ENCODE measurements around the gene MRPS33.

MRPS33 gene

GRCh38 chr7:140981951-140982350 is 32.8 kb downstream of the MRPS33 start:
- in situ Hi-C loops (cut with MboI; ENCODE audit: low pct_unique_long_range_greater_than_20kb, low sequenced_read_pairs, unreplicated experiment), result loop anchor here (25.0 kb wide), 1 partner anchor 470 kb away; no protein-coding TSS in a partner anchor
- no peak for DNase-seq (ENCODE audit: low spot score)
- TF ChIP-seq, protein P1, sequence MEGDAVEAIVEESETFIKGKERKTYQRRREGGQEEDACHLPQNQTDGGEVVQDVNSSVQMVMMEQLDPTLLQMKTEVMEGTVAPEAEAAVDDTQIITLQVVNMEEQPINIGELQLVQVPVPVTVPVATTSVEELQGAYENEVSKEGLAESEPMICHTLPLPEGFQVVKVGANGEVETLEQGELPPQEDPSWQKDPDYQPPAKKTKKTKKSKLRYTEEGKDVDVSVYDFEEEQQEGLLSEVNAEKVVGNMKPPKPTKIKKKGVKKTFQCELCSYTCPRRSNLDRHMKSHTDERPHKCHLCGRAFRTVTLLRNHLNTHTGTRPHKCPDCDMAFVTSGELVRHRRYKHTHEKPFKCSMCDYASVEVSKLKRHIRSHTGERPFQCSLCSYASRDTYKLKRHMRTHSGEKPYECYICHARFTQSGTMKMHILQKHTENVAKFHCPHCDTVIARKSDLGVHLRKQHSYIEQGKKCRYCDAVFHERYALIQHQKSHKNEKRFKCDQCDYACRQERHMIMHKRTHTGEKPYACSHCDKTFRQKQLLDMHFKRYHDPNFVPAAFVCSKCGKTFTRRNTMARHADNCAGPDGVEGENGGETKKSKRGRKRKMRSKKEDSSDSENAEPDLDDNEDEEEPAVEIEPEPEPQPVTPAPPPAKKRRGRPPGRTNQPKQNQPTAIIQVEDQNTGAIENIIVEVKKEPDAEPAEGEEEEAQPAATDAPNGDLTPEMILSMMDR (IDR thresholded peaks at IDR 0.05; ENCODE audit: extremely low read depth, insufficient read depth, missing control alignments), result no peak

DNA sequence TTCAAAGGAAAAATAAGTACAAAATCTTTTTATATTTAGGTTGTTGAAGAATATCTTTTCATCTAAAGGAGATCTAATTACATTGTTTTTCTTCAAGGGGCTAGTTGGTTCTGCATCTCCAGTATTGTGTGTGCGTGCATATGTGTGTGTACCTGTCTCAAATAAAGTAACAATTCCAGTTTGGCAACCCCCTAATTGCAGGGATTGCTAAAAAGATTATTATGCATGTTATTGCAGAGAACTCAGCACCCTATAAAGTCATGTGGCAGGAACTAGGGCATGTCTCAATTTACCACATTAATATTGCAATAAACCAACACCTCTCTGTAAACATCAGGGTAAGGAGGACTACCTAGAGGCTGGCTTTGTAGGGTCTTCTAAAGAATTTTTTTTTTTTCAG is 37.0 kb downstream of the MRPS33 start:
- TF ChIP-seq, protein P1 (IDR thresholded peaks at IDR 0.05; ENCODE audit: extremely low read depth, insufficient read depth, missing control alignments), result no peak
- in situ Hi-C loops (cut with MboI; ENCODE audit: low pct_unique_long_range_greater_than_20kb, low sequenced_read_pairs, unreplicated experiment), result loop anchor here (25.0 kb wide), 1 partner anchor 465 kb away; no protein-coding TSS in a partner anchor
- no peak for DNase-seq (ENCODE audit: low spot score)

DNA sequence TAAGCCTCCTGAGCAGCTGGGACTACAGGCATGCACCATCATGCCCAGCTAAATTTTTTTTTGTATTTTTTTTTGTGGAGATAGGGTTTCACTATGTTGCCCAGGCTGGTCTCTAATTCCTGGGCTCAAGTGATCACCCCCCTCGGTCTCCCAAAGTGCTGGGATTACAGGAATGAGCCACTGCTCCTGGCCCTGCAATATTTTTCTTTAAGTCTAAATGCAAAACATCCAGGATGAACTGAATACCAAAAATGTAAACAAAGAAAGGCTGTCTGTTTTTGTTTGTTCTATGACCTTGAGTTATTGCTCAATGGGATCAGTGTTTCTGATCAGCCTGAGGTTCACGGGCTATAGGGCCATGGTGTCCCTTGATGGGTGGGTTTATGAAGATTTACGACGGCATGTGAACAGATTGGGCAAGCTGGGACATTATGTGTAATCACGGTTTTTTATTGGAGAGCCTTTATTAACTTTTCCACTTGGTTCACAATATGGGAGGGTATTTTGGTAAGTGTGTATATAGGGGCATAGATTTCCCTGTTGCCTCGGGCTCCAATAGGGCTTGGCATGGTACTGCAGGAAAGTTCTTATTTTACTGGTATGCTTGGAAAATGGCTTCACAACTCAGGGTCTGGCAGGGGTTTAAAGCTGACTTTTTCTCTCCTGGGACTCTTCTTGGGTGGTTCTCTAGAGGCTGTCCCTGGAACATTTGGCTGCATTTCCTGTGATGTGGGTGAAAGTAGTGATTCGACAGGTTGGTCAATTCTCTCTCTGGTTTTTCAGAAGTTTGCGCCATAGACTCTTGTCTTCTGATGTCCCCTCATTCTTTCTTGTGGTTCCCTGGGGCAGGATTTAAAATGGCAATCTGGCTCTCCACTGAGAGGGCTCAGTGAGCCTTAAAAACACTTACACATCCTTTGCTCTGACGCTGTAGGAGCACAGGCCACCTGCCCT is 41.6 kb downstream of the MRPS33 start:
- TF ChIP-seq, protein P1 (IDR thresholded peaks at IDR 0.05; ENCODE audit: extremely low read depth, insufficient read depth, missing control alignments), result no peak
- in situ Hi-C loops (cut with MboI; ENCODE audit: low pct_unique_long_range_greater_than_20kb, low sequenced_read_pairs, unreplicated experiment), result no loop called here
- no peak for DNase-seq (ENCODE audit: low spot score)

GRCh38 chr7:140972344-140972743 is 42.4 kb downstream of the MRPS33 start:
- no peak for DNase-seq (ENCODE audit: low spot score)
- TF ChIP-seq, protein P1 (IDR thresholded peaks at IDR 0.05; ENCODE audit: extremely low read depth, insufficient read depth, missing control alignments), result no peak
- in situ Hi-C loops (cut with MboI; ENCODE audit: low pct_unique_long_range_greater_than_20kb, low sequenced_read_pairs, unreplicated experiment), result no loop called here

DNA sequence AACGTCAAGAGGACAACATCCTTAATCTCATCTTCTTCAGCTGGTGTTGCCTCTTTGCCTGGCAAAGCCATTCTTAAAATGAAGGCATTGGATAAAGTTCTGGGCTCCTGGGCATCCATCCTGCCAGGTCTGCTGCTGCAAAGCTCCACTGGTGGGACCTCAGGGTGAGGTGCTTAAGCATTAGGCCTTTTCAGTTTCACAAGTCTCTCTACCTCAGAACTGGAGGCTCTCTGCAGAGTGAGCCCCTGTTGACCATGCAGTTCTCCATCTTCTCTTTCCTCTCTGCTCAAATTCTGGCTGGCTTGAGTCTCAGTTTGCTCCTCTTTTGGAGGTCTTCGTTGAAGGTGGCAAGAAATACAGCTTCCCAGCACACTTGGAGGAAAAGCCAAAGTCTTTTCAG is 47.3 kb downstream of the MRPS33 start:
- no peak for DNase-seq (ENCODE audit: low spot score)
- in situ Hi-C loops (cut with MboI; ENCODE audit: low pct_unique_long_range_greater_than_20kb, low sequenced_read_pairs, unreplicated experiment), result no loop called here
- TF ChIP-seq, protein P1 (IDR thresholded peaks at IDR 0.05; ENCODE audit: extremely low read depth, insufficient read depth, missing control alignments), result no peak

DNA sequence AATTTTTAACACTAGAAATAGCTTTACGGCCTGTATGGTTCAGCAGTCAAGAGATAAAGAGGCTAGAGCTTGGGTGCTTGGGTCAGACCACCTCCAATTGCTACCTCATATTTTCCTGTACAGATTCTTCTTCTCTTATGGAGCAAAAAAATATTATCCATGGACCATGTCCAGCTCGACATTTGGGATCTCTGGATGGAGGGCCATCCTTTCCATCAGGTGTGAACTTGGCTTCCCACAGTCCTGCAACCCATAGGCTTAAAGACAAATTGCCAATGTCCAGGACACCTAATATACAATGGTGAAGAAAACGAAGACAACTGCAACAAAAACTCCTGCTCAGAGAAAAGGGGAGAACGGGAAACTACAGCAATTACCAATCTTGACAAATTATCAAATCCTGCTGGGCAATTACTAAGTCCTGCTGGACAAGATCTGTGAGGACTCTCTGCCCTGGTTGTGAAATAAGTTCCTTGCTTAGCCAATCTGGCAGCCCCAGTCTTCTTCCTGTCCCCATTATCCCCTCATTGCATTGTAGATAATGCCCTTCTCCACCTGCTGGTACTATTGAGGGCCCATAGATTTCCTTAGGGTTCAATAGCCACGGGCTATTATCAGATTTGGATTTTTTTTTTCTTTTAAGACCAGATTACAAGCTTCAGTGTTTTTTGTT is 48.1 kb downstream of the MRPS33 start:
- in situ Hi-C loops (cut with MboI; ENCODE audit: low pct_unique_long_range_greater_than_20kb, low sequenced_read_pairs, unreplicated experiment), result no loop called here
- no peak for DNase-seq (ENCODE audit: low spot score)
- TF ChIP-seq, protein P1 (IDR thresholded peaks at IDR 0.05; ENCODE audit: extremely low read depth, insufficient read depth, missing control alignments), result no peak

Measured in GM13977 (cell line).